Mammary epithelial cell (primary cell): ENCODE measurements around the gene TTC28.

Experiments used
- CTCF ChIP-seq, 2 donors: IDR thresholded peaks in 1 of 2; conservative IDR thresholded peaks in 1 of 2; 2 replicates each; pipeline ENCODE4 v1.5.1; 2011 to 2012; ENCODE audit warnings: inconsistent platforms in 2 of 2, low read length in 2 of 2, mild to moderate bottlenecking in 2 of 2, control low read depth in 1 of 2, low read depth in 1 of 2; ENCODE audit not compliant: insufficient read depth in 1 of 2; ENCODE audit errors: extremely low read depth in 1 of 2
- EZH2 ChIP-seq: IDR thresholded peaks from 2 replicates; pipeline ENCODE4 v1.6.1; 2012; ENCODE audit warnings: low read length, inconsistent platforms, borderline replicate concordance

GRCh38 chr22:28435140-28435768 is 244.4 kb downstream of the TTC28 start:
- no peak for TF ChIP-seq CTCF (conservative IDR thresholded peaks at IDR 0.05 in 1 of 2, IDR thresholded peaks at IDR 0.05 in 1 of 2; ENCODE audit: extremely low read depth in 1 of 2, insufficient read depth in 1 of 2, low read depth in 1 of 2, low read length in 2 of 2)
- no peak for TF ChIP-seq EZH2
